ENCODE results near the gene ZNF283.
"Not testable (repeated sequence)": the region's sequence is repeated elsewhere in the genome, so short reads cannot be mapped to it uniquely, and the experiment has no call there.

Gene ZNF283

DNA sequence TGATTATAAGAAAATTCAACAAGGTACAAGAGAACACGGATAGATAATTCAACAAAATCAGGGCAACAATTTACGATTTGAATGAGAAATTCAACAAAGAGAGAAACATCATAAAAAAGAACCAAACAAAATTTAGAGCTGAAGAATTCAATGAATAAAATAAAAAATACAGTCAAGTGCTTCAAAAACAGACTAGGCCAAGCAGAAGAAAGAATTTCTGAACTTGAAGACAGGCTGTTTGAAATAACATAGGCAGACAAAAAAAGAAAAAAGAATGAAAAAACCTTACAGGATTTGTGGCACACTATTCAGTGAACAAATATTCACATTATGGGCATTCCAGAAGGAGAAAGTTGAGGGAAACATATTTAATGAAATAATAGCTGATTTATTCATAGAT lies 31.1 kb downstream of the ZNF283 start:
- no peak overlapping the region for H3K4me3 ChIP-seq (ENCODE audit: low read depth, low read length)
- DNase-seq (ENCODE audit: low read depth): no peak
- TF ChIP-seq, protein P1, sequence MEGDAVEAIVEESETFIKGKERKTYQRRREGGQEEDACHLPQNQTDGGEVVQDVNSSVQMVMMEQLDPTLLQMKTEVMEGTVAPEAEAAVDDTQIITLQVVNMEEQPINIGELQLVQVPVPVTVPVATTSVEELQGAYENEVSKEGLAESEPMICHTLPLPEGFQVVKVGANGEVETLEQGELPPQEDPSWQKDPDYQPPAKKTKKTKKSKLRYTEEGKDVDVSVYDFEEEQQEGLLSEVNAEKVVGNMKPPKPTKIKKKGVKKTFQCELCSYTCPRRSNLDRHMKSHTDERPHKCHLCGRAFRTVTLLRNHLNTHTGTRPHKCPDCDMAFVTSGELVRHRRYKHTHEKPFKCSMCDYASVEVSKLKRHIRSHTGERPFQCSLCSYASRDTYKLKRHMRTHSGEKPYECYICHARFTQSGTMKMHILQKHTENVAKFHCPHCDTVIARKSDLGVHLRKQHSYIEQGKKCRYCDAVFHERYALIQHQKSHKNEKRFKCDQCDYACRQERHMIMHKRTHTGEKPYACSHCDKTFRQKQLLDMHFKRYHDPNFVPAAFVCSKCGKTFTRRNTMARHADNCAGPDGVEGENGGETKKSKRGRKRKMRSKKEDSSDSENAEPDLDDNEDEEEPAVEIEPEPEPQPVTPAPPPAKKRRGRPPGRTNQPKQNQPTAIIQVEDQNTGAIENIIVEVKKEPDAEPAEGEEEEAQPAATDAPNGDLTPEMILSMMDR (conservative IDR thresholded peaks at IDR 0.05; ENCODE audit: low read depth, low read length): no peak

GRCh38 chr19:43866923-43867322 lies 39.8 kb downstream of the ZNF283 start:
- not testable (repeated sequence) for H3K4me3 ChIP-seq (ENCODE audit: low read depth, low read length)

DNA sequence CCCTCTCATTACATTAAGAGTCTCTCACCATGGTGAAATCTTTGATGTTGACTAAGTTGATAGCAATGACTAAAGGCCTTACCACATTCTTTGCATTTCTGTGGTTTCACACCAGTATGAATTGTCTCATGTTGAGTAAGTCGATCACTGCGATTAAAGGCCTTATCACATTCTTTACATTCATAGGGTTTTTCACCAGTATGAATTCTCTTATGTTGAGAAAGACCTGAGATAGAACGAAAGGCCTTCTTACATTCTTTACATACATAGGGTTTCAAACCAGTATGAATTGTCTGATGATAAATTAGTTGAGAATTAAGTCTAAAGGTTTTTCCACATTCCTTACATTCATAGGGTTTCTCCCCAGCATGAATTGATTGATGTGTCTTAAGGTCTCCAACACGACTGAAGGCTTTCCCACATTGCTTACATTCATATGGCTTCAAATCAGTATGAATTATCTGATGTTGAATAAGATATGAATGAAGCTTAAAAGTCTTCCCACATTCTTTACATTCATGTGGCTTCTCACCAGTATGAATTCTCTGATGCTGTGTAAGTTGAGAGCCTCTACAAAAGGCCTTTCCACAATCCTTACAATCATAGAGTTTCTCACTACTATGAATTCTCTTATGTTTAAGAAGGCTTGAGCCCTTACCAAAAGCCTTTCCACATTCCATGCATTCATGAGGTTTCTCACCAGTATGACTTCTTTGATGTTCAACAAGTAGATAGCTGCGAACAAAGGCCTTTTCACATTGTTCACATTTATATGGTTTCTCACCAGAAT lies 45.6 kb downstream of the ZNF283 start:
- DNase-seq (ENCODE audit: low read depth): peak; percentile 5
- TF ChIP-seq, protein P1 (conservative IDR thresholded peaks at IDR 0.05; ENCODE audit: low read depth, low read length): no peak
- no peak overlapping the region for H3K4me3 ChIP-seq (ENCODE audit: low read depth, low read length)

More at GRCh38 chr19:43866923-43867322, 39.8 kb downstream of the ZNF283 start:
- not testable (repeated sequence) for DNase-seq (ENCODE audit: low read depth)

- TF ChIP-seq, protein P1 (conservative IDR thresholded peaks at IDR 0.05; ENCODE audit: low read depth, low read length): no peak
- no peak for DNase-seq (ENCODE audit: low read depth)
- H3K4me3 ChIP-seq (ENCODE audit: low read depth, low read length): no peak overlapping the region
Measured at GRCh38 chr19:43880483-43880882, 53.4 kb downstream of the ZNF283 start.

DNA sequence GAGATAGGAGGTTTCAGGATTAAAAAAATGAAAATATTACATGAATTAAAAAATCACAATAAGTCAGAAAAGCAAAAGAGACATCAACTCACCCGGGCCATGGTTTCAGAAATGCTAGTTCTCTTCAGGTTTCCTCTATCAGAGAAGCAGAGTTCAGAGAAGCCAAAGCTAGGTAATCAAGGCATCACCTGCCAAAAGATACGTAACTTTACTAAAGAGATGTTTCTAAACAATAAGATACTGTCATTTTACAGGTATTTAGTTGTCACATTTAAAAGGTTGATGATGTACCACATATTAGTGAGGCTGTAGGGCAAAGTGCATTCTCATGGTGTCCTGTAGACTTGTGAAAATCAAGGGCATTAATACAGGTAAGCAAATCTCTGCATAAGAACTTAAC lies 56.7 kb downstream of the ZNF283 start, which contains the start of gene ZNF404:
Gene ZNF404, minus strand, starts transcription at position 101 of the 400 bp plus-strand sequence.
- TF ChIP-seq, protein P1 (conservative IDR thresholded peaks at IDR 0.05; ENCODE audit: low read depth, low read length): no peak
- H3K4me3 ChIP-seq (ENCODE audit: low read depth, low read length): no peak within 1 kb of the TSS

DNA sequence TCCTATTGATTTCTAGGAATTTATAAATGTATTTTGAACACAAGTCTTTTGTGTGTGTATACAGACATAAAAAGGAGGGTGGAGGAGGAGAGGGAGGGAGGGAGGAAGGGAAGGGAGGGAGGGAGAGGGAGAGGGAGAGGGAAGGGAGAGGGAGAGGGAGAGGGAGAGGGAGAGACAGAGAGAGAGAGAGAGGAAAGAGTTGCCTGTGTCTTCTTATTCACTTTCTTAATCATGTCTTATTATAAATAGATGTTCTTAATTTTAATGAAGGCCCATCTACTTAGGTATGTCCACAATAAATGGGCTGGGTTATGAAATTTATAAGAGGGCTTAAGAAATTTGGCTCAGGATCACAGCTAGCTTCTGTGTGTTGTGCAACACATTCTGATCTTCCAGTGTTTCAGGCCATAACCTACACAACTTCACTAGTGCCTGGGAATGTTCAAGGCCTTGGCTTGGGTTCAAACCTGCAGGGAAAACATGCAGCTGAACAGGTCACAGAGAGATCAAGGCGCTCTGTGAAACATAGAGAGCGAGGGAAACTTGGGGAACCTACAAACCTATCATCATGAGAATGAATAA lies 68.7 kb downstream of the ZNF283 start:
- TF ChIP-seq, protein P1 (conservative IDR thresholded peaks at IDR 0.05; ENCODE audit: low read depth, low read length): no peak
- no peak overlapping the region for H3K4me3 ChIP-seq (ENCODE audit: low read depth, low read length)

More for the DNA sequence above, 56.7 kb downstream of the ZNF283 start, which contains the start of gene ZNF404:
- DNase-seq (ENCODE audit: low read depth): no peak

More for the DNA sequence above, 68.7 kb downstream of the ZNF283 start:
- peak; percentile 4 for DNase-seq (ENCODE audit: low read depth)

Data from choroid plexus epithelial cell (primary cell).